GM19043 (cell line): ENCODE data around the gene CDH23.

Experiments
- ATAC-seq: cut with Tn5 transposase; IDR thresholded peaks from one replicate; pipeline ENCODE4 v1.9.1; 2021; ENCODE audit warnings: low read depth; ENCODE audit not compliant: unreplicated experiment

CDH23 gene

DNA sequence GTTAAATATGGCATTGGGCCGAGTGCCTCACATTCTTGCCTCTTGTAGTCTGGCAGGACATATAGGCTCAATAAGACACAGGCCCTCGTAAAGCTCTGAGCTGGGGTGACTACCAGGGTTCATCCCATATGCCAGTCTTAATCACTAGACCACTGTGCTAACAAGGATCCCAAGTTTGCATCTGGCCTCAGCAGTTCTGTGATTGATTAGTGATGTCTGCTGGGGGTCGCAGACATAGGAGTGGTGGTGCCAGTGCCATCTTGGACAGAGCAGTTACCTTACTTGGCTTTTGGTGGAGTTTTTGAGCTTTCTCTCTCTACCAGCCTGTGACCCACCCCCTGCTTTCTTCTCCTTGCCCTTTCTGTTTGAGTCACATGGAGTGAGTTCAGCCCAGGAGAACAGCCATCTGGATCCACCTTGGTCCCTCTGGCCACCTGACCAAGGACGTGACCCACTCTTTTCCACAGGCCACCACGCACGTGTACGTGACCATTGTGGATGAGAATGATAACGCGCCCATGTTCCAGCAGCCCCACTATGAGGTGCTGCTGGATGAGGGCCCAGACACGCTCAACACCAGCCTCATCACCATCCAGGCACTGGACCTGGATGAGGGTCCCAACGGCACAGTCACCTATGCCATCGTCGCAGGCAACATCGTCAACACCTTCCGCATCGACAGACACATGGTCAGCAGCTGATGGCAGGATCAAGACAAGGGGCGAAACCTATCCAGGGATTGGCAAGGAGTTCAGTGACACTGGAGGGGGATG is 380.7 kb downstream of the CDH23 start:
- no peak for ATAC-seq

- ATAC-seq: no peak
Measured at GRCh38 chr10:71778071-71778825, 381.5 kb downstream of the CDH23 start.

DNA sequence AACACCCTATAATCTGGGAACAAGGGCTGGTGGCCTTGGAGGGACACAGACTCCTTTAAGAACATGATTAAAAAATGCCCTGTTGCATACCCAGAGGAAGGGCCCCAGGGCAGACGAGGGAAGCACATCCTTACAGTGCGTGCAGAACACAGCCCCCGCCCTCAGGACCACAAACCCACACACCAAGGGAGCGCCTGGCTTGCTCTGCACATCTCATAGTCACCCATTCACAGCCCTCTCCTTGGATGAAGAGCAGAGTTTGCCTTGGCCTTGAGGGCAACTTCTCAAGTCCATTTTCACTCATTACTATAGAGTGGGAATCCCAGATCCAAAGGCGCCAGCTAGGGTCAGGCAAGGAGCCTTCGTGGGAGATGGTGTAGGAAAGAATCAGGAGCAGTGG is 382.9 kb downstream of the CDH23 start:
- no peak for ATAC-seq

DNA sequence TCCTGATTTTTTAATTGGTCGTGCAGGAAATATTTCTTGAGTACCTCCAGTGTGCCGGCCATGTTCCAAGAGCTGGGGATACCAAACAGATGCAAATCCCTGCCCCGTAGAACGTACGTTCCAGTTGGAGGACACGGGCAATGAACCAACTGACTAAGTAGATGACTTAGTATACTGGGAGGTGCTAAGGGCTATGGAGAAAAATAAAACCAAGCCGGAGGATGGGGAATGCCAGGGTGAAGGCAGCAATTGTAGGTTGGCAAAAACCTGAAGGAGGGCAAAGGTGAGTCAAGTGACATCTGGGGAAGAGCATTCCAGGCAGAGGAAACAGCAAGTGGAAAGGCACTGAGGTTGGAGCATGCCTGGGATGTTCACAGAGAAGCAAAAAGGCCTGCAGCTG is 383.4 kb downstream of the CDH23 start:
- ATAC-seq: no peak

DNA sequence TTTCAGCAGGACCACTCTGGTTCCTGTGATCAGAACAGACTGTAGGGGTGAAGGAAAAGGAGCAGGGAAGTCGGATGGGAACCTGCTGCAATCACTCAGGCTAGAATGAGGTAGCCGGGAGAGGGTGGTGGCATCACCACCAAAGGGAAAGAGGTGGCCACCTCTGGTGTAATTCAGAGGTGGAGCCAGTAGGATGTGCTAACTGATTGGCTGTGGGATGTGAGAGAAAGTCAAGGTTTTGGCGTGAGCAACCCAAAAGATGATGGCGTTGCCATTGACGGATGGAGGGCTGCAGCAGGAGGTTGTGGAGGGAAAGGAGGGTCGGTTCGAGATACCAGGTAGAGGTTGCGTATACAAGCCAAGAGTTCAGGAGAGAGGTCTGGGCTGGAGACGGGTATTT is 384.0 kb downstream of the CDH23 start:
- ATAC-seq: no peak

DNA sequence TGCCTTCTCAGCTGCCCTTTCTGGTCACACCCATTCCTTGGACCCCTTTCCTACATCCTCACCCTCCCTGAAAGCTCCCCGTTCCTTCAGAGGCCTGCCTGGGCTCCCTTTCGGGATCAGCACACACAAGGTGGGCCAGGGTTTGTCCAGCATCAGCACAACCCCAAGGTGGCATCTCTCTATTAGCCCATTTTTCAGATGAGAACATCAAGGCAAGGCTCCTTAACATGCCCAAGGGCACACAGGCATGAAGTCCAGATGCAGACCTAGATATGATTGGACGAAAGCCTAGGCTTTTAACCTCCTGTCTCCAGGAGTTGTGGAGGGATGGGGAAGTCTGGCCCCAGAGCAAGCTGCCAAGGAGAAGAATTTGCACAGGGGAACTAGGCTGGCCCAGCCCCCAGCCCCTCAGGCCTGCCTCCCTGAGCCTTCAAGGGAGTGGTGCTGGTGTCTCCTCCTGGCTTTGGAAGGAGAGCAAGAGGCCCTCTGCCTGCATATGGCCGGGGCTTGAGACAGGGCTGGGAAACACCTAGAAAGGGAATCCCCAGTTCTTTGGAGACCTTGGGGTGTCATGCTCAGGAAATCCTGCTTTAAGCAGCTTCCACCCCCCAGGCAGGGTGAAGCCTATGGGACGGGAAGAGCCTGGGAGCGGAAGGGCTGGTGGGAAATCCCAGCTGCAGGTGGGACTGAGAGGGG is 385.6 kb downstream of the CDH23 start:
- no peak for ATAC-seq

DNA sequence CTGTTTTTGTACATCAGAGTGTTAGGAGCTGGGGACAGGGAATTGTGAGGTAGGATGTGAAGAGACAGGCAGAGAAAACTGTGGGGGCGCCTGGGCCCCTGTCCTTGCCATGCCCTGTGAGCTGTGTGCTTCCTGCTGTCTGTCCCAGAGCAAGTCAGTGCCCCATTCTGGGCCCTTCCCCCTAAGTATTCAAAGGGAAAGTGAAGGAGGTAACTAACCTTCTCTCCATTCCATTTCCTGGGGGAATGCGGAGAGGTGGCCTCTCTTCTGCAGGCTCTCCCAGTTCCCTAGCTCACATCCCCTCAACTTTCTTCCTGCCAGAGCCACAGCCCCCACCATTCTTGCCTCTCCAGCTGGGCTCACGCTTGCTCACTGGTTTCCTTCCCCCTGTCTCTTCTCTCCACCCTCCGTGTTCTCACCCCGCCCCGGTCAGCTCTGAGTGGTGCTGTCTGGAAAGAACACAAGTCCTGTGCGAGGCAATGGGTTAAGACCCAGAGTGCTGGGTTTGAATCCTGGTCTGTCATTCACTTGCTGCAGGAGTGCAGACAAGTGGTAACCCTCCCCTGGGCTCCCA is 386.3 kb downstream of the CDH23 start:
- ATAC-seq: no peak

DNA sequence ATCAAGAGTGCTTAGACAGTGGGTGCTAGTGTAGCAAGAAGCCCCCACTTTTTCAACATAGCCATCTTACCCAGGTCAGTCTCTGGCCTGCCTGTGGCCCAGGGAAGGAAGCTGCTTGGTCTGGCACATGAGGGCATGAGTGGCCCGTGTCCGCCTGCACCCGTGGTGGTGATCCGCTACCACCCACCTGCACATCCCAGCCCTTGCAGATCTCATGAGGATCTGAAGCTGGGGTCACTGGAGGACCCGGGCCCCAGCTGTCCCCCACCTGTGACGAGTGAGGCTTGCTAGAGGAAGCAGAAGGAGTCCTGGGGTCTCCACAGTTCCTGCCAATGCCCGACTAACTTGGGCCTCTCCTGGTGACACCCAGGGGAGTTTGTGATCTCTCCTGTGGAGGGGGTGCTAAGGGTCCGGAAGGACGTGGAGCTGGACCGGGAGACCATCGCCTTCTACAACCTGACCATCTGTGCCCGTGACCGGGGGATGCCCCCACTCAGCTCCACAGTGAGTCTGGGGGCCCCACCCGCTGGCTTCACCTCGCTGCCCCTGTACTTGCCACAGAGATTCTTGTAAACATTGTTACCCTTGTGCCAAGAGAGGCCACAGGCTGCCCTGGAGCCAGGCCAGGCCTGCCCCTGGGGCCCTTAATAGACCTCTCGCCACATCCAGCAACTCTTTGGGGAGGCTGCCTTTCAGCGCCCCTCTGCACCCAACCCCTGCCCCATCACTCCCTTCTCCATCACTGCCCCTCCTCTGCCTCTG is 387.4 kb downstream of the CDH23 start:
- no peak for ATAC-seq

GRCh38 chr10:71784679-71785272 is 388.1 kb downstream of the CDH23 start:
- ATAC-seq: no peak

GRCh38 chr10:71788954-71789353 is 392.2 kb downstream of the CDH23 start:
- ATAC-seq: no peak

DNA sequence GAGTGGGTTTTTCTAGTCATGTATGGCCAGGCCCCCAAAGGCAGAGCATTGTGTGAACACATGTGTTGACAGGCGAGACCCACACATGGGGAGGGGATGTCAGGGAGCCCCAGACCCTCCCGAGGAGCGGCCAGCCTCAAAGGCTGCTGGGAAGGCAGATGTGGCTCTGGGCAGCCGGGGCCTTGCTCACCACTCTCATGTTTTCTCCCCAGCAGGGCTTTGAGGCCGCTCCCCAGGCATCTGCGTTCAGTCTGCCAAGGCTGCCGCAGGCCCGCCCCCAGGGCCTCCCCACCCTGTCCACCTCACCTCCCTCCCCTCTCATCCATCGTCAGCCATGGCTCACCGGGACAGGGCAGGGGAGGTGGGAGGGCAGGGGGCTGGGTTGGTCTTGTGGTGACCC is 393.2 kb downstream of the CDH23 start:
- ATAC-seq: no peak

DNA sequence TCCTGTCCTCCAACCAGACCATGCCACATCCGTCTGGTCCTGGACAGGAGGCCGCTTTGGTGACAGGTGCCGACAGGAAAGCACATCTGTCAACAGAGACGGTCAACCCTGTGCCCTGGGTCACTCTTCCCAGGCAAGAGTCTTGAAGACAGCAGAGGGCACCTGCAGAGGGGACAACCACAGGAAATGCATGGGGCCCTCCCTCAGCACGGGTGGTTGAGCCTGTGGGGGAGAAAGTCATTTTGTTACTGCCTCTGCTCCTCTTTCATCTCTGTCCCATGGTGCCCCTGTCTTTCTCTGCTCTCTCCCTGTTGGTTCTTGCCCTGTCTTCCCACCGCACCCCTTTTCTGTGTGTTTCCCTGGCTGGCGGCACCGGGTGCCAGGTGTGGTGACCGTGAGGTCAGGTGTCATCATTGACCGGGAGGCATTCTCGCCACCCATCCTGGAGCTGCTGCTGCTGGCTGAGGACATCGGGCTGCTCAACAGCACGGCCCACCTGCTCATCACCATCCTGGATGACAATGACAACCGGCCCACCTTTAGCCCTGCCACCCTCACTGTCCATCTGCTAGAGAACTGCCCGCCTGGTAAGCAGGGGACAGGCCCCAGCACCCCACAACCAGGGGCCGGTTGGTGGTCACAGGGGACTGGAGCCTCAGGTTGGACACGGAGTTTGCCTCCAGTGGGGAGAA is 394.2 kb downstream of the CDH23 start:
- no peak for ATAC-seq

GRCh38 chr10:71795248-71795647 is 398.5 kb downstream of the CDH23 start:
- ATAC-seq: no peak

DNA sequence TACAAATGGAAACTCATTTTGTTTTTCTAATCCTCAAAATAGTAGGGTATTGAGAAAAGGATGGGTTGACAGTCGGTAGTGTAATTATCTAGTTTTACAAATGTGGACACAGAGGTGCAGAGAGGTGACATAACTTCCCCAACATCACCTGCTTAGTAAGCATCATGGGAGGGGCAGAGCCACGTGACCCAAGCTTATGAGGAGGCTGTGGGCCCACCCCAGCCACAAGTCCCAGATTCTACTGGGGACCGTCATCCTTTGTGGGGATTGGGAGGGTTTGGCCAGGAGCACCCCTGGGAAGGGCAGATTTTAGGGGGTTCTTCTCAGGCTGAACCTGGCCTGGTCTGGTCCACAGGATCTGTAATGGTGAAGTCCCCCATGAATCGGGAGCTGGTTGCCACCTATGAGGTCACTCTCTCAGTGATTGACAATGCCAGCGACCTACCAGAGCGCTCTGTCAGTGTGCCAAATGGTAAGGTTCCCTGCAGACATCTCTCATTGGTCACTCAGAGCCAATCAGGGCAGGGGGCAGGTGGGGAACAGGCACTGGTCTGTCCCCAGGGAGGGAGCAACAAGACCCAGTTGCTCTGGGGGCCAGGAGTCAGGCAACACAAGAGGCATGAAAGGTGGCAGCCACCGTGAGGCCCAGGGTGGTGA is 400.2 kb downstream of the CDH23 start:
- no peak for ATAC-seq

GRCh38 chr10:71797533-71798307 is 401.0 kb downstream of the CDH23 start:
- ATAC-seq: no peak

DNA sequence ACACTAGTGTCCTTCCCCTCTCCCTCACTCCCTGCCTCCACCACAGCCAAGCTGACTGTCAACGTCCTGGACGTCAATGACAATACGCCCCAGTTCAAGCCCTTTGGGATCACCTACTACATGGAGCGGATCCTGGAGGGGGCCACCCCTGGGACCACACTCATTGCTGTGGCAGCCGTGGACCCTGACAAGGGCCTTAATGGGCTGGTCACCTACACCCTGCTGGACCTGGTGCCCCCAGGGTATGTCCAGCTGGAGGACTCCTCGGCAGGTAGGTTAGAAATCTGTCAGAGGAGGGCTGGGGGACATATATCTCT is 401.5 kb downstream of the CDH23 start:
- ATAC-seq: no peak

DNA sequence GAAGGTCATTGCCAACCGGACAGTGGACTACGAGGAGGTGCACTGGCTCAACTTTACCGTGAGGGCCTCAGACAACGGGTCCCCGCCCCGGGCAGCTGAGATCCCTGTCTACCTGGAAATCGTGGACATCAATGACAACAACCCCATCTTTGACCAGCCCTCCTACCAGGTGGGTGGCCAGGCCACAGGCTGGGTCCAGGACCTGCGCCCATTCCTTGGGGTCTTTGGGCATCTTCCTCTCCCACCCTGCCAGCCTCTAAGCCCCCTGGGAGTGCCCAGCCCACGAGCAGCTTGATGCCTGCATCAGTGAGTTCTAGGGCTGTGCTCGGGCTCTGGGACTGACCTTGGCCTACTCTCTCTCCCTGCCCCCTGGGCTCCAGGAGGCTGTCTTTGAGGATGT is 402.4 kb downstream of the CDH23 start:
- no peak for ATAC-seq
